Left lung (tissue), 14 donors: ENCODE results near the gene ACAP1. TPM values are rescaled to one million over a fixed set of nuclear protein-coding genes. Genes with fewer than 3 reads are reported as not detected.

Experiments used
- ATAC-seq: fragments of 200-7000 bp; cut with Tn5 transposase; one replicate; pipeline ENCODE4 v1.9.1; 2020; ENCODE audit warnings: moderate library complexity
- DNase-seq, 4 donors: peaks; one replicate each; pipeline ENCODE4 v3.0.0-alpha.2; 2013 to 2020
- H3K27ac ChIP-seq, 2 donors: fragments of 200-600 bp; sonication (generic) in 1 of 2; one replicate each; pipeline versions ENCODE4 v1.5.0 to v1.8.0; 2020 to 2021
- H3K27me3 ChIP-seq, 2 donors: fragments of 200-600 bp; sonication (generic) in 1 of 2; one replicate each; pipeline versions ENCODE4 v1.5.0 to v1.8.0; 2020 to 2021
- H3K36me3 ChIP-seq, 2 donors: fragments of 200-600 bp; sonication (generic) in 1 of 2; one replicate each; pipeline versions ENCODE4 v1.5.0 to v1.8.0; 2020 to 2021
- H3K4me1 ChIP-seq, 2 donors: fragments of 200-600 bp; one replicate each; pipeline ENCODE4 v1.8.0; 2021
- H3K4me3 ChIP-seq, 2 donors: fragments of 200-600 bp; sonication (generic) in 1 of 2; one replicate each; pipeline versions ENCODE4 v1.5.0 to v1.8.0; 2020 to 2021; ENCODE audit warnings: mild to moderate bottlenecking in 1 of 2
- H3K9me3 ChIP-seq, 2 donors: fragments of 200-600 bp; sonication (generic) in 1 of 2; one replicate each; pipeline versions ENCODE4 v1.5.0 to v1.8.0; 2020 to 2021
- intact Hi-C, 2 donors: fragments of 100-400 bp; cut with DNase I; formaldehyde crosslinking; loops; one replicate each; pipeline versions ENCODE4 v1.11.2 to v1.14.2; 2022
- long read RNA-seq, 12 donors: library from polyadenylated mRNA in 2 of 12; unstranded in 2 of 12; transcript quantifications; one replicate each; pipeline ENCODE4 v2.0.0 and lab custom pipeline, GENCODE V29; 2019 to 2026
- polyA plus RNA-seq, 6 donors: library from polyadenylated mRNA; unstranded; fragments of 120-200 nt; gene quantifications; one replicate each; pipeline ENCODE4 v1.2.1, GENCODE V29; 2013; ENCODE audit not compliant: insufficient read length in 6 of 6
- total RNA-seq, 2 donors: library from RNA; stranded (reverse); fragmentation: NEBNext Ultra II Directional; extraction: Animal tissue kit (Norgen Biotek cat#: 25700); gene quantifications; one replicate each; pipeline ENCODE4 v1.2.1, GENCODE V29; 2021
- TF ChIP-seq, protein P1 (sequence below), 2 donors: fragments of 200-600 bp; sonication (generic) in 1 of 2; IDR thresholded peaks; one replicate each; pipeline versions ENCODE4 v1.5.0 to v1.8.0; 2021; ENCODE audit warnings: antibody characterized with exemption in 2 of 2
- donor health status: DM: no; HTN: yes; CAD: no.
- donor health status: DM: no; HTN: no; CAD: no.

ACAP1 gene, protein sequence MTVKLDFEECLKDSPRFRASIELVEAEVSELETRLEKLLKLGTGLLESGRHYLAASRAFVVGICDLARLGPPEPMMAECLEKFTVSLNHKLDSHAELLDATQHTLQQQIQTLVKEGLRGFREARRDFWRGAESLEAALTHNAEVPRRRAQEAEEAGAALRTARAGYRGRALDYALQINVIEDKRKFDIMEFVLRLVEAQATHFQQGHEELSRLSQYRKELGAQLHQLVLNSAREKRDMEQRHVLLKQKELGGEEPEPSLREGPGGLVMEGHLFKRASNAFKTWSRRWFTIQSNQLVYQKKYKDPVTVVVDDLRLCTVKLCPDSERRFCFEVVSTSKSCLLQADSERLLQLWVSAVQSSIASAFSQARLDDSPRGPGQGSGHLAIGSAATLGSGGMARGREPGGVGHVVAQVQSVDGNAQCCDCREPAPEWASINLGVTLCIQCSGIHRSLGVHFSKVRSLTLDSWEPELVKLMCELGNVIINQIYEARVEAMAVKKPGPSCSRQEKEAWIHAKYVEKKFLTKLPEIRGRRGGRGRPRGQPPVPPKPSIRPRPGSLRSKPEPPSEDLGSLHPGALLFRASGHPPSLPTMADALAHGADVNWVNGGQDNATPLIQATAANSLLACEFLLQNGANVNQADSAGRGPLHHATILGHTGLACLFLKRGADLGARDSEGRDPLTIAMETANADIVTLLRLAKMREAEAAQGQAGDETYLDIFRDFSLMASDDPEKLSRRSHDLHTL
- total RNA-seq (10 to 100 TPM in 1 of 2 donors, 1 to 10 TPM in 1; 9.9 to 51.4 TPM), polyA plus RNA-seq (10 to 100 TPM in 2 of 6 donors, 1 to 10 TPM in 4; 6.7 to 11.3 (median 8.1) TPM)
- long read RNA-seq, donor 1, full-length matches to known transcripts = 20 of 45 reads
- long read RNA-seq, donor 1, partial matches to known transcripts = 25 of 45 reads
- long read RNA-seq, donor 1, other reads (novel, unspliced or antisense) = 0 of 45 reads
- long read RNA-seq, donor 2, full-length matches to known transcripts = 14 of 14 reads
- long read RNA-seq, donor 2, partial matches to known transcripts = 0 of 14 reads
- long read RNA-seq, donor 2, other reads (novel, unspliced or antisense) = 0 of 14 reads
- long read RNA-seq, donor 3, full-length matches to known transcripts = 6 of 6 reads
- long read RNA-seq, donor 3, partial matches to known transcripts = 0 of 6 reads
- long read RNA-seq, donor 3, other reads (novel, unspliced or antisense) = 0 of 6 reads
- long read RNA-seq, donor 4, partial matches to known transcripts = 1 of 3 reads
- long read RNA-seq, donor 4, other reads (novel, unspliced or antisense) = 1 of 3 reads
- long read RNA-seq, donor 5, full-length matches to known transcripts = 11 of 11 reads
- long read RNA-seq, donor 5, partial matches to known transcripts = 0 of 11 reads
- long read RNA-seq, donor 5, other reads (novel, unspliced or antisense) = 0 of 11 reads
- long read RNA-seq, donor 6, full-length matches to known transcripts = 7 of 7 reads
- long read RNA-seq, donor 6, partial matches to known transcripts = 0 of 7 reads
- long read RNA-seq, donor 6, other reads (novel, unspliced or antisense) = 0 of 7 reads
- long read RNA-seq, donor 7, full-length matches to known transcripts = 5 of 5 reads
- long read RNA-seq, donor 7, partial matches to known transcripts = 0 of 5 reads
- long read RNA-seq, donor 7, other reads (novel, unspliced or antisense) = 0 of 5 reads
- long read RNA-seq, donor 8, full-length matches to known transcripts = 15 of 15 reads
- long read RNA-seq, donor 8, partial matches to known transcripts = 0 of 15 reads
- long read RNA-seq, donor 8, other reads (novel, unspliced or antisense) = 0 of 15 reads
- long read RNA-seq, donor 9 = 0 reads
- long read RNA-seq, donor 10, transcript ACAP1-212 (5 exons, 761 nt) = major isoform, 8 of 21 reads
- long read RNA-seq, donor 10, transcript ACAP1-201 (22 exons, 2,512 nt) = minor isoform, 5 of 21 reads
- long read RNA-seq, donor 10, partial matches to known transcripts = 6 of 21 reads
- long read RNA-seq, donor 10, other reads (novel, unspliced or antisense) = 2 of 21 reads
- long read RNA-seq, donor 11 = 0 reads
- long read RNA-seq, donor 12, full-length matches to known transcripts = 11 of 11 reads
- long read RNA-seq, donor 12, partial matches to known transcripts = 0 of 11 reads
- long read RNA-seq, donor 12, other reads (novel, unspliced or antisense) = 0 of 11 reads

DNA sequence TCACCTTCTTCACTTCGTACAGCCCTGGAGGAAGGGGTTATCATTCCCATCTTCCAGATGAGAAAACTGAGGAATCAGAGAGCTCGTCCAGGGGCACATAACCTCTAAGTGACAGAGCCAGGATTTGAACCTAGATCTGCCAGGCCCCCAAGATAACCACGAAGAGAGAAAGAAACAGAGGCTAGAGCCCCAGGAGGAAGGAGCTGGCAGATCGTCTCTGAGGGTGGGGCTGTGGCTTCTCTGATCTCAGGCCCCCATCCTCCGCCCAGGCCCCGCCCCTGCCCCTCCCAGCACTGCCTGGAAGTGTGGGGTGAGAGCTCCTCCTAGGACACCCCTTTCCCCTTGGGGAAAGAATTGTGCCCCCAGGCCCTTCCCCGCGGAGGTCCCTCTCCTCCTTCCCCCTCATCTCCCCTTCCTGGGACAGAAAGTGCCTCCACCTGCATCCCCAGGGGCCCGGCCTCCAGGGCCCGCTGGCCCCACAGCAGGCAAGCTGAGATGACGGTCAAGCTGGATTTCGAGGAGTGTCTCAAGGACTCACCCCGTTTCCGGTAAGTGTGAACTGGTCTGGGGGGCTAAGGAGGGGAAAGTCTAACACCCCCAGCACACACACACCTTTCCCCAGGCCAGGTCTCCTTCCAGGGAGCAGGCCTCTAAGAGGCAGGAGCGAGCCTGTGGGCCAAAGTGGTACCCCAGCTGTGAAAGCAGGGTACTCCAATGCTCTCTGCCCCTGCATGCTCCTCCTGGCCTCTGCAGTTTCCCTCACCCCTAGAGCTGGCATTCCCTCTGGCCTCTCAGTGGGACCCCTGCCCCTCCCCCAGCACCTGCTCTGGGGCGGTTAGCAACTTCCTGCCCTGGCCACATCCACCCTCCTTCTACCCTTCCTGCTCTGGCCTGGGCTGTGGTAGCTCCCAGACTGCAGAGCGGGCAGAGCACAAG, at the start of gene ACAP1:
Gene ACAP1, plus strand, starts transcription at position 290 of the 936 bp plus-strand sequence. Its CDS starts 206 bp downstream, at position 496.
- peak within 1 kb of the TSS in 1 of 2 donors; percentile 47 for H3K4me3 ChIP-seq
- H3K27ac ChIP-seq = peak within 1 kb of the TSS in 1 of 2 donors; percentile 66
- peaks cover 0 to 37% of the 10 kb centered on the region in 2 donors for H3K27me3 ChIP-seq
- peak in 2 of 4 donors; percentile 72 to 94 for DNase-seq
- intact Hi-C loops = no loop called here
- ATAC-seq = peak; percentile 78
- peaks cover 0 to 34% of the 10 kb centered on the region in 2 donors for H3K4me1 ChIP-seq
- no peaks in the 10 kb centered on the region for H3K9me3 ChIP-seq
- TF ChIP-seq, protein P1, sequence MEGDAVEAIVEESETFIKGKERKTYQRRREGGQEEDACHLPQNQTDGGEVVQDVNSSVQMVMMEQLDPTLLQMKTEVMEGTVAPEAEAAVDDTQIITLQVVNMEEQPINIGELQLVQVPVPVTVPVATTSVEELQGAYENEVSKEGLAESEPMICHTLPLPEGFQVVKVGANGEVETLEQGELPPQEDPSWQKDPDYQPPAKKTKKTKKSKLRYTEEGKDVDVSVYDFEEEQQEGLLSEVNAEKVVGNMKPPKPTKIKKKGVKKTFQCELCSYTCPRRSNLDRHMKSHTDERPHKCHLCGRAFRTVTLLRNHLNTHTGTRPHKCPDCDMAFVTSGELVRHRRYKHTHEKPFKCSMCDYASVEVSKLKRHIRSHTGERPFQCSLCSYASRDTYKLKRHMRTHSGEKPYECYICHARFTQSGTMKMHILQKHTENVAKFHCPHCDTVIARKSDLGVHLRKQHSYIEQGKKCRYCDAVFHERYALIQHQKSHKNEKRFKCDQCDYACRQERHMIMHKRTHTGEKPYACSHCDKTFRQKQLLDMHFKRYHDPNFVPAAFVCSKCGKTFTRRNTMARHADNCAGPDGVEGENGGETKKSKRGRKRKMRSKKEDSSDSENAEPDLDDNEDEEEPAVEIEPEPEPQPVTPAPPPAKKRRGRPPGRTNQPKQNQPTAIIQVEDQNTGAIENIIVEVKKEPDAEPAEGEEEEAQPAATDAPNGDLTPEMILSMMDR (IDR thresholded peaks at IDR 0.05) = no peak
- H3K36me3 ChIP-seq = peaks cover 0 to 9% of the 10 kb centered on the region in 2 donors

DNA sequence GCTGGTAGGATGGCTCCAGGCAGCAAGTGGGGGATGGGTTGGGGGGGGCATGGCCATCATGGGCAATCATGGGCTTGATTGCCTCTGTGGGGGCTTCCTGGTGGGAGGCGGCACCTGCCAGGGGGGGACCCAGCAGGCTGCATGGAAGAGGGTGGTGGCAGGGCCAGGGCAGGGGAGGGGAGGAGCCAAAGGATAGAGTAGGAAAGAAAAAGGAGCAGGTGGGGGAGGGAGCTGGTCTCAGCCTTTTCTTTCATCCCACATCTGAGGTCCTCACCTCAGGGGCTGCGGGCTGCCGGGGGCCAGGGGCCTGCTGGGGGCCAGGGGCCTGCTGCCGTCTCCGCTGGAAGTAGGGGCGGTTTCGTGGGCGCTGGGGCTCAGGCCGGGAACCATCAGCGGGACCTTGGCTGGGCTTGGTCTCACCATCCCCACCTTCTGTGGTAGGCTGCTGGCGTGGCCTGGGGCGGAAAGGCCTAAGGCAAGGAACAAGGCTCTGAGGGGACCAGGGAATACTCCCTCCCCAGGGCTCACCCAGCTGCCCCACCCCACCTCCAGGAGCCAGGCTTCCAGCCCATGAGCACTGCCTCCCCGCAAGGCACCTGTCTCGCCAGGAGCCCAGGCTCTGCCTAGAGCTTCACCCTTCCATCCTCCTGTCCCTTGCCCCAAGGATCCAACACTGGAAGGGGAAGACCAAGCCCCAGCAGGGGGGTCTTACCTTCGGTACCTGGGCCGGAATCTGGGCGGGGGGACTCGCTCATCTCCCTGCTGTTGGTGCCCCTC, 46.9 kb upstream of the ACAP1 start:
- no peaks in the 10 kb centered on the region for H3K9me3 ChIP-seq
- H3K27me3 ChIP-seq = peaks cover 12 to 74% of the 10 kb centered on the region in 2 donors
- no peak for DNase-seq

DNA sequence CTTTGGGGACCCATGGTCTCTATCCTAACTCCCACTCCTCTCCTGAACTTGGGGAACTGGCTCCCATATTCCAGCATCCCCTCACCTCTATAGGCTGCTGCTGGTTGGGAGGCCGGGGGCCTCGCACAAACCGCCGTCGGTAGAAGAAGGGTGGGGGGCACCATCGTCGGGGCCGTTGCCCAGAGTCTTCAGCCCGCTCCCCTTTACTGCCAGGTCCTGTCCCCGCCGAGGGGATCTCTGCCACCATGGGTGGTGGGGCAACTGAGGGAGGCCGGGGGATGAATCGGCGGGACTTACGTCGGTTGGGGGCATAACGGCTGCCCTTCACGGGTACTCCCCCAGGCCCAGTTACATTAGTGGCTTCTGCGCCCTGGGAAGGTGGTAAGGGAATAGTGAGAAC, 46.2 kb upstream of the ACAP1 start:
- H3K4me1 ChIP-seq = peaks cover 9 to 16% of the 10 kb centered on the region in 2 donors
- ATAC-seq = no peak
- intact Hi-C loops = loop anchor here (10.0 kb wide), 1 partner anchor 245 kb away; the partner anchor contains the start of gene SLC16A11 (in 2 of the 2)
- no peak overlapping the region for H3K4me3 ChIP-seq
- H3K27me3 ChIP-seq = peaks cover 19 to 82% of the 10 kb centered on the region in 2 donors
- H3K9me3 ChIP-seq = no peaks in the 10 kb centered on the region
- DNase-seq = no peak
- no peaks in the 10 kb centered on the region for H3K36me3 ChIP-seq
- H3K27ac ChIP-seq = no peak overlapping the region
- TF ChIP-seq, protein P1 (IDR thresholded peaks at IDR 0.05) = no peak

More for the DNA sequence above, 46.9 kb upstream of the ACAP1 start:
- H3K27ac ChIP-seq = no peak overlapping the region
- H3K4me3 ChIP-seq = no peak overlapping the region
- no peaks in the 10 kb centered on the region for H3K36me3 ChIP-seq
- TF ChIP-seq, protein P1 (IDR thresholded peaks at IDR 0.05) = no peak
- intact Hi-C loops = loop anchor here (10.0 kb wide), 1 partner anchor 245 kb away; the partner anchor contains the start of gene SLC16A11 (in 2 of the 2)
- no peak for ATAC-seq
- peaks cover 4 to 9% of the 10 kb centered on the region in 2 donors for H3K4me1 ChIP-seq
